Measurements from ENCODE around the gene BOD1. TPM values are rescaled to one million over a fixed set of nuclear protein-coding genes. Genes with fewer than 3 reads are reported as not detected.
A peak's percentile ranks its signal among the peaks of the same experiment; 100 is the strongest.

The BOD1 gene
- total and polyA plus RNA-seq, 2 donors (not counting 1 experiment from before 2014, with no cell fraction given) = 60.7 to 86.9 TPM

DNA sequence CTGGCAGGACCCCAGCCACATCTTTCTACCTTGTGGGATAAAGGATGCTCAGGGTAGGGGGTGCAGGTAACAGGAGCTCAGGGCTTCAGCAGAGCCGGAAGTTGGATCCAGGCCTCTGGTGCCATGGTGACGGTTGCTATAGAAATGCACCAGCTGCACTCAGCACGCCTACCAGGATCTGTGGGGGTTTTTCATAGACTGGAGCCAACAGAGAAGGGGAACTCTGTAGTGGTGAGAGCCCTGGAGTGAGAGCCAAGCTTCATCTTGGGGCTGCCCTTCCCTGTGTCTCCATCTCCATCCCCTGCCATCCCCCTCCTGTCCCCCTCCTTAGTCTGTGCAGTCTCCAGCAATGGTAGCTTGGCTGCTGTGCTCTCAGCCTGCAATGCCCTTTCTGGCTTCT is 27.5 kb upstream of the BOD1 start:
- peak in 1 of 2 donors; percentile 28 for DNase-seq (ENCODE audit: low read depth in 2 of 2)
- no peak overlapping the region for H3K4me3 ChIP-seq (replicated peaks in 1 of 4; ENCODE audit: control extremely low read depth in 1 of 4, insufficient read depth in 1 of 4, low read depth in 3 of 4, low read length in 4 of 4)
- no peaks in the 10 kb centered on the region for H3K4me1 ChIP-seq (ENCODE audit: control insufficient read depth, extremely low read depth, insufficient read depth, low read length)
- H3K36me3 ChIP-seq (ENCODE audit: control insufficient read depth, insufficient read depth, low read length) = no peaks in the 10 kb centered on the region
- no peaks in the 10 kb centered on the region for H3K27me3 ChIP-seq (ENCODE audit: control insufficient read depth, insufficient read depth, low read length)
- no peaks in the 10 kb centered on the region for H3K79me2 ChIP-seq (ENCODE audit: control insufficient read depth, insufficient read depth, low read length)
- TF ChIP-seq, protein P1, sequence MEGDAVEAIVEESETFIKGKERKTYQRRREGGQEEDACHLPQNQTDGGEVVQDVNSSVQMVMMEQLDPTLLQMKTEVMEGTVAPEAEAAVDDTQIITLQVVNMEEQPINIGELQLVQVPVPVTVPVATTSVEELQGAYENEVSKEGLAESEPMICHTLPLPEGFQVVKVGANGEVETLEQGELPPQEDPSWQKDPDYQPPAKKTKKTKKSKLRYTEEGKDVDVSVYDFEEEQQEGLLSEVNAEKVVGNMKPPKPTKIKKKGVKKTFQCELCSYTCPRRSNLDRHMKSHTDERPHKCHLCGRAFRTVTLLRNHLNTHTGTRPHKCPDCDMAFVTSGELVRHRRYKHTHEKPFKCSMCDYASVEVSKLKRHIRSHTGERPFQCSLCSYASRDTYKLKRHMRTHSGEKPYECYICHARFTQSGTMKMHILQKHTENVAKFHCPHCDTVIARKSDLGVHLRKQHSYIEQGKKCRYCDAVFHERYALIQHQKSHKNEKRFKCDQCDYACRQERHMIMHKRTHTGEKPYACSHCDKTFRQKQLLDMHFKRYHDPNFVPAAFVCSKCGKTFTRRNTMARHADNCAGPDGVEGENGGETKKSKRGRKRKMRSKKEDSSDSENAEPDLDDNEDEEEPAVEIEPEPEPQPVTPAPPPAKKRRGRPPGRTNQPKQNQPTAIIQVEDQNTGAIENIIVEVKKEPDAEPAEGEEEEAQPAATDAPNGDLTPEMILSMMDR (conservative IDR thresholded peaks at IDR 0.05 in 1 of 2, IDR thresholded peaks at IDR 0.05 in 1 of 2; ENCODE audit: low read depth in 1 of 2, low read length in 2 of 2) = no peak
- TF ChIP-seq EZH2 (IDR thresholded peaks at IDR 0.05; ENCODE audit: low read length, missing control alignments) = no peak
- no peak overlapping the region for H3K4me2 ChIP-seq (ENCODE audit: extremely low read depth, insufficient read depth, low read length)
- no peaks in the 10 kb centered on the region for H4K20me1 ChIP-seq (ENCODE audit: control insufficient read depth, extremely low read depth, insufficient read depth, low read length)
- no peaks in the 10 kb centered on the region for H3K9me3 ChIP-seq (ENCODE audit: control insufficient read depth, insufficient read depth, low read depth, low read length)
- H3K27ac ChIP-seq (ENCODE audit: insufficient read depth, low read length) = no peak overlapping the region
- no peak overlapping the region for H3K9ac ChIP-seq (ENCODE audit: insufficient read depth, low read length)
- H2AFZ ChIP-seq (ENCODE audit: low read length) = no peak overlapping the region

DNA sequence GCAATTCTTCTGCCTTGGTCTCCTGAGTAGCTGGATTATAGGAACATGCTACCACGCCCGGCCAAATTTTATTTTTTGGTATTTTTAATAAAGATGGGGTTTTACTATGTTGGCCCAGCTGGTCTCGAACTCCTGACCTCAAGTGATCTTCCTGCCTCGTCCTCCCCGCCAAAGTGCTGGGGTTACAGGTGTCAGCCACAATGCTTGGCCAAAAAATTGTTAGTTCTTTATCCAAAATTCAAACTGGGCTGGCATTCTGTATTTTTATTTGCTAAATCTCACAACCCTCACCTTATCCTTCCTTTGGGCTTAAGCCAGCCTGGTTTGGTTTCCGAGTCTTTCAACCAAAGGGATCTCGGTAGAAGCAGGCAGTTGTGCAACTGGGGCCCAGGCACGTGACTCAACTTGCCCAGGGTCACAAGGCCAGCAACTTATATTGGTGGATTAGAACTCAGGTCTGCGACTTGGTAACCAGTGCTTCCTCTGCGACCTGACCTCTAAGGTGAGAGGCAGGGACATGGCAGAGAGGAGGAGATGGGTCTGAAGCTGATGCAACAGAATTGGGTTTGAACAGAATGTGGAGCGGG is 26.5 kb upstream of the BOD1 start:
- H3K9ac ChIP-seq (ENCODE audit: insufficient read depth, low read length) = no peak overlapping the region
- no peaks in the 10 kb centered on the region for H3K36me3 ChIP-seq (ENCODE audit: control insufficient read depth, insufficient read depth, low read length)
- H3K79me2 ChIP-seq (ENCODE audit: control insufficient read depth, insufficient read depth, low read length) = no peaks in the 10 kb centered on the region
- no peak overlapping the region for H2AFZ ChIP-seq (ENCODE audit: low read length)
- no peak overlapping the region for H3K4me2 ChIP-seq (ENCODE audit: extremely low read depth, insufficient read depth, low read length)
- no peaks in the 10 kb centered on the region for H4K20me1 ChIP-seq (ENCODE audit: control insufficient read depth, extremely low read depth, insufficient read depth, low read length)
- no peaks in the 10 kb centered on the region for H3K4me1 ChIP-seq (ENCODE audit: control insufficient read depth, extremely low read depth, insufficient read depth, low read length)
- no peaks in the 10 kb centered on the region for H3K9me3 ChIP-seq (ENCODE audit: control insufficient read depth, insufficient read depth, low read depth, low read length)
- TF ChIP-seq, protein P1 (conservative IDR thresholded peaks at IDR 0.05 in 1 of 2, IDR thresholded peaks at IDR 0.05 in 1 of 2; ENCODE audit: low read depth in 1 of 2, low read length in 2 of 2) = no peak
- TF ChIP-seq EZH2 (IDR thresholded peaks at IDR 0.05; ENCODE audit: low read length, missing control alignments) = no peak
- DNase-seq (ENCODE audit: low read depth in 2 of 2) = no peak
- no peaks in the 10 kb centered on the region for H3K27me3 ChIP-seq (ENCODE audit: control insufficient read depth, insufficient read depth, low read length)
- H3K27ac ChIP-seq (ENCODE audit: insufficient read depth, low read length) = no peak overlapping the region
- H3K4me3 ChIP-seq (replicated peaks in 1 of 4; ENCODE audit: control extremely low read depth in 1 of 4, insufficient read depth in 1 of 4, low read depth in 3 of 4, low read length in 4 of 4) = no peak overlapping the region

DNA sequence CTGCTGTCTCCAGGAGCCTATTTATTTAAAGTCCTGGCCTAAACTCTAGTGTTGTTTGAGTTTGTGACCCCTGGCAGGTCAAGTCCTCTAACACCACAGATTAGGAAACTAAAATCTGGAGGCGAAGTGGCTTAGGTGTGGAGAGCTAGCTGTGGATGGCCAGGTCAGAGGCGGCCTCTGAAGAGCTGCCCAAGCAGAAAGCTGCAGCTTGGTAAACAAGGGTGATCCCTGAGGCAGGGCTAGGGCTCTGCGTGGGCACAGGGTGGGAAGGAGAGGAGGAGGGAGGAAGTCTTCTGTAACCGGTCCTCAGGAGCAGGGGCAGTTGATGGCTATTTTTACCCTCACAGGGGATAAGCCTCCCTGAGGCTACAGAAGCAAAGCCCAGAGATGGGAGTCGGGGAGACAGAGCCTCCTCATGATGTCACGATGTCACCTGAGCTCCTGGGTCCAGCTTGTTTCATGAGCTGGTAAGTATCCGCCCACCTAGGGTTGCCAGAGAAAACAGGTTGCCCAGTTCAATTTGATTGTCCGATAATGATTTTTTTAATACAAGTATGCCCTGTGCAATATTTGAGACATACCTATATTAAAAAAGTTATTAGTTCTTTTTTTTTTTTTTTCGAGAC is 25.9 kb upstream of the BOD1 start:
- H2AFZ ChIP-seq (ENCODE audit: low read length) = no peak overlapping the region
- no peak overlapping the region for H3K4me3 ChIP-seq (replicated peaks in 1 of 4; ENCODE audit: control extremely low read depth in 1 of 4, insufficient read depth in 1 of 4, low read depth in 3 of 4, low read length in 4 of 4)
- no peaks in the 10 kb centered on the region for H3K27me3 ChIP-seq (ENCODE audit: control insufficient read depth, insufficient read depth, low read length)
- no peak for DNase-seq (ENCODE audit: low read depth in 2 of 2)
- TF ChIP-seq, protein P1 (conservative IDR thresholded peaks at IDR 0.05 in 1 of 2, IDR thresholded peaks at IDR 0.05 in 1 of 2; ENCODE audit: low read depth in 1 of 2, low read length in 2 of 2) = no peak
- no peak for TF ChIP-seq EZH2 (IDR thresholded peaks at IDR 0.05; ENCODE audit: low read length, missing control alignments)
- H3K36me3 ChIP-seq (ENCODE audit: control insufficient read depth, insufficient read depth, low read length) = no peaks in the 10 kb centered on the region
- H3K79me2 ChIP-seq (ENCODE audit: control insufficient read depth, insufficient read depth, low read length) = no peaks in the 10 kb centered on the region
- H3K4me1 ChIP-seq (ENCODE audit: control insufficient read depth, extremely low read depth, insufficient read depth, low read length) = no peaks in the 10 kb centered on the region
- no peak overlapping the region for H3K4me2 ChIP-seq (ENCODE audit: extremely low read depth, insufficient read depth, low read length)
- H3K27ac ChIP-seq (ENCODE audit: insufficient read depth, low read length) = no peak overlapping the region
- no peaks in the 10 kb centered on the region for H3K9me3 ChIP-seq (ENCODE audit: control insufficient read depth, insufficient read depth, low read depth, low read length)
- no peak overlapping the region for H3K9ac ChIP-seq (ENCODE audit: insufficient read depth, low read length)
- H4K20me1 ChIP-seq (ENCODE audit: control insufficient read depth, extremely low read depth, insufficient read depth, low read length) = no peaks in the 10 kb centered on the region
